ENCODE measurements around the gene POMGNT1. TPM values are rescaled to one million over a fixed set of nuclear protein-coding genes. Genes with fewer than 3 reads are reported as not detected.

POMGNT1 gene
- total RNA-seq, 1 experiment from 2014 or later = 34.9 TPM

DNA sequence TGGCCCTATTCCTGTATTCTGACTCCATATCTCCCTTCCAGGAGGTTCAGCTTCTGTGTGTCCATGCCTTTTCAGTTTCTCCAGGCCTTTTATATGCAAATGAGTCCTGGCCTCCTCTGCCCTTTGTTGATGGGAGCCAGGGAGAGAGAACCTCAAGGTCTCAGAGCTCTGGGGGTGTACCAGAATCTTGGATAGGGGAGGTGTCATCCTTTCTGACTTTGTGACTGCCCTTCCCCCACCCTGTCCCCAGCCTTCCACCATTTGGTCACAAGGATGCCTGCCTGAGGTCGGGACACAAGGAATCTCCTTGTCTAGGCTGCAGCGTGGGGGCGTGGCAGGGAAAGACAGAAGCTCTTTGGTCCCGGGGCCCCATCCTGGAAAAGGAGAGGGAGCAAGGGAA is 23.5 kb upstream of the POMGNT1 start:
- Histone ChIP-seq H3K36me3 (ENCODE audit: control insufficient read depth, insufficient read depth, low read length) (no peaks in the 10 kb centered on the region), H3K4me3 (ENCODE audit: low read depth, low read length) (no peak overlapping the region), H3K9me3 (no peaks in the 10 kb centered on the region), H3K4me1 (no peaks in the 10 kb centered on the region; the same call in 1 of the 2 replicates), H3K27me3 (replicated peaks; ENCODE audit: control insufficient read depth, insufficient read depth, low read length) (no peaks in the 10 kb centered on the region)
- CTCF ChIA-PET = interaction anchor here (1.4 kb wide), 1 partner anchor 39 kb away, joined by 3 read pairs; no protein-coding TSS in a partner anchor
- TF ChIP-seq CTCF (IDR thresholded peaks at IDR 0.05; ENCODE audit: insufficient read depth in 1 of 2, low read depth in 1 of 2, low read length in 1 of 2, severe bottlenecking in 1 of 2, unreplicated experiment in 1 of 2) = no peak
- no peak overlapping the region for H3K27ac Mint-ChIP-seq (ENCODE audit: unreplicated experiment)
- POLR2A ChIA-PET = no interaction called here
- intact Hi-C loops (cut with micrococcal nuclease; ENCODE audit: unreplicated experiment) = no loop called here
- H3K27me3 Mint-ChIP-seq (ENCODE audit: insufficient read depth, unreplicated experiment) = no peaks in the 10 kb centered on the region
- no peak overlapping the region for H3K4me3 Mint-ChIP-seq (ENCODE audit: unreplicated experiment)
- peak in 1 of 2 experiments; percentile 43 for DNase-seq
- no peaks in the 10 kb centered on the region for H3K4me1 Mint-ChIP-seq (ENCODE audit: low read depth, unreplicated experiment)
- no peaks in the 10 kb centered on the region for H3K36me3 Mint-ChIP-seq (ENCODE audit: insufficient read depth, unreplicated experiment)
- BruUV-seq (replicated peaks) = no TSS peak
- H3K9me3 Mint-ChIP-seq (ENCODE audit: unreplicated experiment) = no peaks in the 10 kb centered on the region

DNA sequence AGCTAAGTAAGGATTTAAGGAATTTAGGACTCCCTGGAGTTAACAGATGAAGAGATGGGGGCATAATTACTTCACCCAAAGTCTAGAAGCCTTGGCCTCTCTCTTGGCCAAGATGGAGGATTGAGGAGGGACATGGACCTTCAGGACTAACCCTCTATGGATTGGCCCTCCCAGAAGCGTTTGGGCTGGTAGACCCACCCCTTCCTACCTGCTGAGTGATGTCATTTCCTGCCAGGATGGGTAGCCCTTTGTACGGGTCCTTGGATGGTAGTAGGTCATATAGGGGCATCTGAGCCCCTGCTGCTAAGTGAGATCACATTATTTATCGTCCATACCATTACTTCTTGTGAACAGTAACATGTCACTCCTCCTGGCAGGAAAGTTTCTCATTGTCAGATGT is 22.6 kb upstream of the POMGNT1 start:
- no peaks in the 10 kb centered on the region for H3K27me3 Mint-ChIP-seq (ENCODE audit: insufficient read depth, unreplicated experiment)
- no peak overlapping the region for H3K27ac Mint-ChIP-seq (ENCODE audit: unreplicated experiment)
- no peak for DNase-seq
- no peak overlapping the region for H3K4me3 Mint-ChIP-seq (ENCODE audit: unreplicated experiment)
- H3K4me1 Mint-ChIP-seq (ENCODE audit: low read depth, unreplicated experiment) = no peaks in the 10 kb centered on the region
- intact Hi-C loops (cut with micrococcal nuclease; ENCODE audit: unreplicated experiment) = no loop called here
- no peaks in the 10 kb centered on the region for H3K27me3 ChIP-seq (replicated peaks; ENCODE audit: control insufficient read depth, insufficient read depth, low read length)
- CTCF ChIA-PET = interaction anchor here (0.6 kb wide), 1 partner anchor 18 kb away, joined by 3 read pairs; the partner anchor contains the start of gene LURAP1
- no peak for TF ChIP-seq CTCF (IDR thresholded peaks at IDR 0.05; ENCODE audit: insufficient read depth in 1 of 2, low read depth in 1 of 2, low read length in 1 of 2, severe bottlenecking in 1 of 2, unreplicated experiment in 1 of 2)
- H3K9me3 Mint-ChIP-seq (ENCODE audit: unreplicated experiment) = no peaks in the 10 kb centered on the region
- no peaks in the 10 kb centered on the region for H3K9me3 ChIP-seq
- BruUV-seq (replicated peaks) = no TSS peak
- no peaks in the 10 kb centered on the region for H3K36me3 ChIP-seq (ENCODE audit: control insufficient read depth, insufficient read depth, low read length)
- no peaks in the 10 kb centered on the region; the same call in 1 of the 2 replicates for H3K4me1 ChIP-seq
- no peaks in the 10 kb centered on the region for H3K36me3 Mint-ChIP-seq (ENCODE audit: insufficient read depth, unreplicated experiment)
- POLR2A ChIA-PET = no interaction called here
- no peak overlapping the region for H3K4me3 ChIP-seq (ENCODE audit: low read depth, low read length)

- Histone ChIP-seq H3K27me3 (replicated peaks; ENCODE audit: control insufficient read depth, insufficient read depth, low read length) (no peaks in the 10 kb centered on the region), H3K36me3 (ENCODE audit: control insufficient read depth, insufficient read depth, low read length) (no peaks in the 10 kb centered on the region), H3K4me1 (no peaks in the 10 kb centered on the region; the same call in 1 of the 2 replicates), H3K4me3 (ENCODE audit: low read depth, low read length) (no peak overlapping the region), H3K9me3 (no peaks in the 10 kb centered on the region)
- Mint-ChIP-seq H3K4me3 (ENCODE audit: unreplicated experiment) (no peak overlapping the region), H3K4me1 (ENCODE audit: low read depth, unreplicated experiment) (no peaks in the 10 kb centered on the region), H3K27ac (ENCODE audit: unreplicated experiment) (no peak overlapping the region), H3K27me3 (ENCODE audit: insufficient read depth, unreplicated experiment) (no peaks in the 10 kb centered on the region), H3K9me3 (ENCODE audit: unreplicated experiment) (no peaks in the 10 kb centered on the region), H3K36me3 (ENCODE audit: insufficient read depth, unreplicated experiment) (no peaks in the 10 kb centered on the region)
- ChIA-PET POLR2A (no interaction called here), CTCF (interaction anchor here (0.6 kb wide), 1 partner anchor 17 kb away, joined by 3 read pairs; no protein-coding TSS in a partner anchor)
- intact Hi-C loops (cut with micrococcal nuclease; ENCODE audit: unreplicated experiment) = no loop called here
- no peak for TF ChIP-seq CTCF (IDR thresholded peaks at IDR 0.05; ENCODE audit: insufficient read depth in 1 of 2, low read depth in 1 of 2, low read length in 1 of 2, severe bottlenecking in 1 of 2, unreplicated experiment in 1 of 2)
- no peak for DNase-seq
- no TSS peak for BruUV-seq (replicated peaks)
Measured at GRCh38 chr1:46219551-46220520, 21.6 kb upstream of the POMGNT1 start.

All from Caco-2 (cell line).